ENCODE results near the gene TUBD1. TPM values are rescaled to one million over a fixed set of nuclear protein-coding genes. Genes with fewer than 3 reads are reported as not detected.
A peak's percentile ranks its signal among the peaks of the same experiment; 100 is the strongest.

The TUBD1 gene
- total RNA-seq, 1 experiment from 2014 or later: 12.6 TPM

GRCh38 chr17:59848385-59848668 lies 44.4 kb downstream of the TUBD1 start:
- peak overlapping the region; percentile 100 for H3K27ac Mint-ChIP-seq (ENCODE audit: unreplicated experiment)
- H3K9me3 Mint-ChIP-seq (ENCODE audit: low read depth, unreplicated experiment): no peaks in the 10 kb centered on the region
- H3K4me3 Mint-ChIP-seq (ENCODE audit: low read depth, unreplicated experiment): no peak overlapping the region
- CTCF ChIA-PET: interaction anchor here (1.1 kb wide), 1 partner anchor 11 kb away, joined by 3 read pairs; no protein-coding TSS in a partner anchor
- H3K36me3 Mint-ChIP-seq (ENCODE audit: insufficient read depth, unreplicated experiment): peaks cover 75% of the 10 kb centered on the region
- peaks cover 35% of the 10 kb centered on the region for H3K4me1 Mint-ChIP-seq (ENCODE audit: low read depth, unreplicated experiment)
- no TSS peak for BruUV-seq (replicated peaks)
- no peak for TF ChIP-seq CTCF (IDR thresholded peaks at IDR 0.05; ENCODE audit: unreplicated experiment)
- intact Hi-C loops (cut with micrococcal nuclease; ENCODE audit: unreplicated experiment): no loop called here
- no peaks in the 10 kb centered on the region for H3K27me3 Mint-ChIP-seq (ENCODE audit: unreplicated experiment)
- DNase-seq: no peak

DNA sequence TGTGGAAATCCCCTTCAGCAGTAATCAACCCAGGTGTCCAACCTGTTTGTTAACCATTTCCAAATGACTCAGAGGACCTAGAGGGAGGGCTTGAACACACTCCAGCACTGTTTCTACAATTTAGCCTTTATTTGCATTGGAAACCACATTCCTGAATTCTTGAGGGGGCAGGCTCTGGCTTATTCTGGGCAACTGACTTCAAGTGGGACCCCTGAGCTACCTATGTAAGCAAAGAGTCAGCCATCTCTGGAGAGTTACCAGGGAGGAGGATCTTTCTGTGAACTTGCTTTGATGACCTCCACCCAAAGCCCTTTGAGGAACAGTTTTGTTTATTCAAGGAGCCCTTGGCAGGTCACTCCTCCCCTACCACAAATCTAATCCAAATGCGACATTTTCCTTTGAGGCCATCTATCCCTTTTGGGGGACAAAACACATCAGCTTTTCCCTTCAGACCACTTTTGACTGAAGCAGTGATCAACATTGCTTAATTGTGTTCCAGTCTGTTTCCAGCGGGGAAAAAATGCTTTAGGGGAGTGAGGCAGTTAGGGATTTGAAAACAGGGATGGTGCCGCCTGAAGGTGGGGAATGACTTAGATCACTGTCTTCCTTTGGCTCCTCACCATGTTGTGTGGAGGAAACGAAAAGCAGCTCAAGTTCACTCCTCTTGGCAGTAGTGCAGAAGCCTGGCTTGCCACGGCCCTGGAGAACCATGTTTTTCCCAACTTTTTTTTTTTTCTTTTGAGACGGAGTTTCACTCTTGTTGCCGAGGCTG lies 46.2 kb downstream of the TUBD1 start:
- Mint-ChIP-seq H3K4me1 (ENCODE audit: low read depth, unreplicated experiment) (peaks cover 29% of the 10 kb centered on the region), H3K36me3 (ENCODE audit: insufficient read depth, unreplicated experiment) (peaks cover 87% of the 10 kb centered on the region), H3K4me3 (ENCODE audit: low read depth, unreplicated experiment) (peak overlapping the region; percentile 46), H3K27ac (ENCODE audit: unreplicated experiment) (peak overlapping the region; percentile 100), H3K27me3 (ENCODE audit: unreplicated experiment) (no peaks in the 10 kb centered on the region), H3K9me3 (ENCODE audit: low read depth, unreplicated experiment) (no peaks in the 10 kb centered on the region)
- peak; percentile 64 for DNase-seq
- intact Hi-C loops (cut with micrococcal nuclease; ENCODE audit: unreplicated experiment): loop anchor here (1.0 kb wide), 1 partner anchor 11 kb away; no protein-coding TSS in a partner anchor
- no peak for TF ChIP-seq CTCF (IDR thresholded peaks at IDR 0.05; ENCODE audit: unreplicated experiment)
- CTCF ChIA-PET: interaction anchor here (1.3 to 2.0 kb wide), 2 partner anchors 13 to 92 kb away, joined by 6 to 7 read pairs; no protein-coding TSS in a partner anchor
- BruUV-seq (replicated peaks): no TSS peak

DNA sequence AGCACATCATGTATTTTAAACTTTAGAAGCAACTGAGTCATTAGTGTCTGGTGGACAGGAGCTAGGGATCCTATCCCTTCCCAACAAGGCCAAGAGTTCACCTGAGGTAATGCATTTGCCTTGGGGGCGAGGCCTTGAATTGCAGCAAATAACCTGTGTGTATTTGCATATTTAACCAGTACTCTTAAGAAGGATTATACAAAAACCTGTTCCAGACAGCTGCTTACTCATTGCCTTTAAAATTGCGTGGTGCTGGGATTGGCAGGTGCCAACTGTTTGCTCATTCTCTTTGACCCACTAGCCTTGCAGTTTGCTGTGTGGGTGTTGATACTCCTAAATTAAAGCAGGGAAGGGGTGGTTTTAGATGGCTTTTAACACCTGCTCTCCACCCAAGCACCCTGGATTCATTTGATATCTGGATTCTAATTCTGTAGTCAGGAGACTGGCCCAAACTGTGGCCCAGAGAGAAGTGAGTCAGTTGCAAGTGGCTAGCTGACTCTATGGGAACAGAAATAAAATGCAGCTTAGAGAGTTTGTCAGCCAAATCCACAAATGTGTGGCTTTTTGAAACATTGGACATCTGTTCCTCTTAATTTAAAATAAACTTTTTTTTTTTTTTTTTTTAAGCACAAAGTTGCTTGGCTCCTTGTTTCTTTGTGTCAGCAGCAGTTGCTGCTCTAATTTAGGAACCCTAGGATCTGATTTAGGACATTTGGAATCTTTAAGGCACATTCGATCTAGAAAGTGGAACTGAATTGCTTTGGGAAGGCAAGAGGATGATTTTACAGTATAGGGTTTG lies 46.9 kb downstream of the TUBD1 start:
- intact Hi-C loops (cut with micrococcal nuclease; ENCODE audit: unreplicated experiment): loop anchor here (1.0 kb wide), 1 partner anchor 12 kb away; no protein-coding TSS in a partner anchor
- H3K4me1 Mint-ChIP-seq (ENCODE audit: low read depth, unreplicated experiment): peaks cover 29% of the 10 kb centered on the region
- no peaks in the 10 kb centered on the region for H3K9me3 Mint-ChIP-seq (ENCODE audit: low read depth, unreplicated experiment)
- no peaks in the 10 kb centered on the region for H3K27me3 Mint-ChIP-seq (ENCODE audit: unreplicated experiment)
- DNase-seq: peak; percentile 77
- CTCF ChIA-PET: interaction anchor here (0.8 to 2.0 kb wide), 3 partner anchors 13 to 92 kb away, joined by 3 to 7 read pairs (median 6); no protein-coding TSS in a partner anchor
- H3K36me3 Mint-ChIP-seq (ENCODE audit: insufficient read depth, unreplicated experiment): peaks cover 95% of the 10 kb centered on the region
- TSS peak; percentile 15 for BruUV-seq (replicated peaks)
- H3K4me3 Mint-ChIP-seq (ENCODE audit: low read depth, unreplicated experiment): peak overlapping the region; percentile 46
- no peak for TF ChIP-seq CTCF (IDR thresholded peaks at IDR 0.05; ENCODE audit: unreplicated experiment)
- peak overlapping the region; percentile 100 for H3K27ac Mint-ChIP-seq (ENCODE audit: unreplicated experiment)

GRCh38 chr17:59844884-59845594 lies 47.7 kb downstream of the TUBD1 start:
- BruUV-seq (replicated peaks): no TSS peak
- Mint-ChIP-seq H3K27ac (ENCODE audit: unreplicated experiment) (peak overlapping the region; percentile 100), H3K4me1 (ENCODE audit: low read depth, unreplicated experiment) (peaks cover 22% of the 10 kb centered on the region), H3K9me3 (ENCODE audit: low read depth, unreplicated experiment) (no peaks in the 10 kb centered on the region), H3K27me3 (ENCODE audit: unreplicated experiment) (no peaks in the 10 kb centered on the region), H3K36me3 (ENCODE audit: insufficient read depth, unreplicated experiment) (peaks cover 97% of the 10 kb centered on the region), H3K4me3 (ENCODE audit: low read depth, unreplicated experiment) (peak overlapping the region; percentile 46)
- no peak for DNase-seq
- intact Hi-C loops (cut with micrococcal nuclease; ENCODE audit: unreplicated experiment): no loop called here
- CTCF ChIA-PET: interaction anchor here (0.8 to 2.0 kb wide), 4 partner anchors 8 to 91 kb away, joined by 3 to 7 read pairs (median 6); no protein-coding TSS in a partner anchor
- TF ChIP-seq CTCF (IDR thresholded peaks at IDR 0.05; ENCODE audit: unreplicated experiment): no peak

Data from Calu3 (cell line).